ENCODE measurements around the gene KRTAP5-3. TPM values are rescaled to one million over a fixed set of nuclear protein-coding genes. Genes with fewer than 3 reads are reported as not detected.

The KRTAP5-3 gene
- total and polyA plus RNA-seq, 2 of the 8 experiments (the other 6 are each of a cell fraction or from before 2014, with no cell fraction given), result not detected

DNA sequence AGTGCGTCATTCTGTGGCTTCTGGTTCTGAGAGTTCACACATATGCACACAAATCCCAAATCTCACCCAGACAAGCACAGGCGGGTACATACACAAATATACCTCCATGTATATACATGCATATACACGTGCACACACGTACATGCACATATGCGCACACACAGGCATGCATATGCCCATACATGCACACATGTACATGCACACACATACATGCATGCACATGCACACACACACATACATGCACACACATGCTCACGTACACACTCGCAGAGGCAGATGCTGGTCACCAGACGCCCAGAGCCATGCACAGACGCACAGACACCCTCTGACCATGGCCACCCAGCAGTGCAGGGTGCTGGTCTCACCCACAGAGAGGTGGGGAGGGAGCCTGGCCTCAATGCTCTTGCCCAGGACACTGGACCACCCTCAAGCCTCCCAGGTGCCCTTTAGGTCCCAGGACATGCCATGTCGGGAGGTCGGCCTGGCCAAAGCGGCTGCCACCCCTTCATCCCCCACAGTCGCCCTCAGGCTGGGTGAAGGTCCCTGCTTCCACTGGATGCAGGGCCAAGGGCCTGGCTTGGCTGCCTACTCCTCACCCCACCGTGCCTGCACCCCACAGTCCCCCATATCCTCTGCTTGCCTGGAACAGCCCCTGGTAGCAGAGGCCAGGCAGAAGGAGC, 45.7 kb downstream of the KRTAP5-3 start:
- Histone ChIP-seq H2BK120ac (replicated peaks; ENCODE audit: low read depth, low read length) (no peak overlapping the region), H3K36me3 (ENCODE audit: control insufficient read depth in 2 of 4, insufficient read depth in 4 of 4, low read length in 3 of 4) (no peaks in the 10 kb centered on the region), H3K23ac (ENCODE audit: insufficient read length) (no peak overlapping the region), H3K79me2 (ENCODE audit: control insufficient read depth in 1 of 2, insufficient read depth in 2 of 2, low read length in 2 of 2) (no peaks in the 10 kb centered on the region), H3K18ac (ENCODE audit: extremely low read depth, low read length) (no peak overlapping the region), H3K4me3 (ENCODE audit: extremely low read depth in 1 of 4, insufficient read depth in 2 of 4, low read depth in 3 of 4, low read length in 4 of 4) (no peak overlapping the region), H2BK15ac (ENCODE audit: low read length) (peak overlapping the region; percentile 48; the same call in 1 of the 2 replicates), H2AK5ac (ENCODE audit: low read depth, low read length) (peak overlapping the region; percentile 90; the same call in 1 of the 2 replicates), H3K23me2 (ENCODE audit: low read depth, low read length) (no peaks in the 10 kb centered on the region), H4K20me1 (replicated peaks in 1 of 2; ENCODE audit: control insufficient read depth in 1 of 2, insufficient read depth in 2 of 2, low read length in 2 of 2) (peaks cover 0 to 20% of the 10 kb centered on the region in 2 experiments), H2BK5ac (ENCODE audit: low read depth, low read length) (no peak overlapping the region), H4K8ac (ENCODE audit: extremely low read depth, insufficient read depth, low read length) (no peak overlapping the region; the same call in 1 of the 2 replicates), H3K27ac (ENCODE audit: low read depth, low read length) (no peak overlapping the region), H3K27me3 (replicated peaks in 1 of 4; ENCODE audit: control insufficient read depth in 3 of 4, extremely low read depth in 1 of 4, insufficient read depth in 3 of 4, low read length in 3 of 4) (peaks cover 3 to 21% (median 14%) of the 10 kb centered on the region in 4 experiments), H3K9me3 (ENCODE audit: insufficient read depth in 2 of 2, low read depth in 1 of 2, low read length in 1 of 2) (no peaks in the 10 kb centered on the region), H3K14ac (ENCODE audit: insufficient read length) (no peak overlapping the region), H3K4ac (replicated peaks; ENCODE audit: insufficient read length, low read depth, low read length) (no peak overlapping the region), H4K91ac (replicated peaks; ENCODE audit: insufficient read length, low read length) (no peak overlapping the region), H3K56ac (replicated peaks; ENCODE audit: insufficient read length, low read depth, low read length) (no peak overlapping the region), H3K9ac (replicated peaks in 1 of 4; ENCODE audit: extremely low read depth in 1 of 4, low read depth in 3 of 4, low read length in 3 of 4) (no peak overlapping the region), H3K79me1 (ENCODE audit: low read depth, low read length) (no peaks in the 10 kb centered on the region), H2BK12ac (ENCODE audit: low read depth, low read length) (no peak overlapping the region), H3K4me1 (replicated peaks in 1 of 4; ENCODE audit: control insufficient read depth in 3 of 4, insufficient read depth in 4 of 4, low read length in 3 of 4) (peaks cover 8 to 46% (median 35%) of the 10 kb centered on the region in 4 experiments), H2BK20ac (ENCODE audit: low read length) (no peak overlapping the region), H4K5ac (ENCODE audit: insufficient read length, low read depth, low read length) (no peak overlapping the region), H2AFZ (ENCODE audit: low read length) (no peak overlapping the region), H3K4me2 (ENCODE audit: insufficient read depth in 1 of 2, low read depth in 2 of 2, low read length in 2 of 2) (no peak overlapping the region)
- FAIRE-seq, result no peak
- DNase-seq (ENCODE audit: low read depth in 1 of 2, low spot score in 2 of 2), result no peak
- whole genome bisulfite sequencing, 2 experiments (ENCODE audit: extremely low coverage in 1 of 2, insufficient coverage in 1 of 2, insufficient read length in 1 of 2, insufficient replicate concordance in 2 of 2, low coverage in 1 of 2, low lambda C conversion rate in 2 of 2, missing lambda C conversion rate in 1 of 2), result 85% methylated on average over 14 of the region's 14 CpGs; no CpG with 5 or more reads in 1 of the 2 experiments
- ChIA-PET POLR2A (ENCODE audit: partially characterized antibody) (interaction anchor here (1.6 to 2.7 kb wide), 2 partner anchors 9 to 13 kb away, joined by 3 to 12 read pairs; no protein-coding TSS in a partner anchor), CTCF (ENCODE audit: partially characterized antibody) (interaction anchor here (0.9 to 9.1 kb wide), 4 partner anchors 7 to 17 kb away, joined by 4 to 100 read pairs (median 51); no protein-coding TSS in a partner anchor)
- TF ChIP-seq EZH2 (IDR thresholded peaks at IDR 0.05; ENCODE audit: low read depth, low read length, severe bottlenecking), result no peak

Data from H1 (cell line).